ENCODE data around the gene TRNAU1AP. TPM values are rescaled to one million over a fixed set of nuclear protein-coding genes. Genes with fewer than 3 reads are reported as not detected.

The TRNAU1AP gene
- total and polyA plus RNA-seq, 10 of the 15 experiments (the other 5 are each of a cell fraction or from before 2014, with no cell fraction given): 24.3 to 67.0 (median 31.8) TPM

DNA sequence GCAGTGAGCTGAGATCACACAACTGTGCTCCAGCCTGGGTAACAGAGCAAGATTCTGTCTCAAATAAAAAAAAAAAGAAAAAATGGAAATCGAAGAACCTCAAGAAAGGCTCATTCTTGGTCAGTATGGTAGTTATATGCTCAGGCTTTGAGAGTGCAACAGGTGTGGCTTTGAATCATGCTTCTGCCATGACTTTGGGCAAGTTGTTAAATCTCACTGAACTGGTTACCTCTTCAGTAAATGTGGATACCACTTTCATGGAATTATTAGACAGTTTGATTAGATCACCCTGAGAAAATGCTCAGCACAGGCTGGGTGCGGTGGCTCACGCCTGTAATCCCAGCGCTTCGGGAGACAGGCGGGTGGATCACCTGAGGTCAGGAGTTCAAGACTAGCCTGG, 12.8 kb downstream of the TRNAU1AP start (continued):
- TF ChIP-seq, protein P1, sequence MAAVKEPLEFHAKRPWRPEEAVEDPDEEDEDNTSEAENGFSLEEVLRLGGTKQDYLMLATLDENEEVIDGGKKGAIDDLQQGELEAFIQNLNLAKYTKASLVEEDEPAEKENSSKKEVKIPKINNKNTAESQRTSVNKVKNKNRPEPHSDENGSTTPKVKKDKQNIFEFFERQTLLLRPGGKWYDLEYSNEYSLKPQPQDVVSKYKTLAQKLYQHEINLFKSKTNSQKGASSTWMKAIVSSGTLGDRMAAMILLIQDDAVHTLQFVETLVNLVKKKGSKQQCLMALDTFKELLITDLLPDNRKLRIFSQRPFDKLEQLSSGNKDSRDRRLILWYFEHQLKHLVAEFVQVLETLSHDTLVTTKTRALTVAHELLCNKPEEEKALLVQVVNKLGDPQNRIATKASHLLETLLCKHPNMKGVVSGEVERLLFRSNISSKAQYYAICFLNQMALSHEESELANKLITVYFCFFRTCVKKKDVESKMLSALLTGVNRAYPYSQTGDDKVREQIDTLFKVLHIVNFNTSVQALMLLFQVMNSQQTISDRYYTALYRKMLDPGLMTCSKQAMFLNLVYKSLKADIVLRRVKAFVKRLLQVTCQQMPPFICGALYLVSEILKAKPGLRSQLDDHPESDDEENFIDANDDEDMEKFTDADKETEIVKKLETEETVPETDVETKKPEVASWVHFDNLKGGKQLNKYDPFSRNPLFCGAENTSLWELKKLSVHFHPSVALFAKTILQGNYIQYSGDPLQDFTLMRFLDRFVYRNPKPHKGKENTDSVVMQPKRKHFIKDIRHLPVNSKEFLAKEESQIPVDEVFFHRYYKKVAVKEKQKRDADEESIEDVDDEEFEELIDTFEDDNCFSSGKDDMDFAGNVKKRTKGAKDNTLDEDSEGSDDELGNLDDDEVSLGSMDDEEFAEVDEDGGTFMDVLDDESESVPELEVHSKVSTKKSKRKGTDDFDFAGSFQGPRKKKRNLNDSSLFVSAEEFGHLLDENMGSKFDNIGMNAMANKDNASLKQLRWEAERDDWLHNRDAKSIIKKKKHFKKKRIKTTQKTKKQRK (IDR thresholded peaks at IDR 0.05; ENCODE audit: low read depth, low read length): no peak
- TF ChIP-seq, protein P2, sequence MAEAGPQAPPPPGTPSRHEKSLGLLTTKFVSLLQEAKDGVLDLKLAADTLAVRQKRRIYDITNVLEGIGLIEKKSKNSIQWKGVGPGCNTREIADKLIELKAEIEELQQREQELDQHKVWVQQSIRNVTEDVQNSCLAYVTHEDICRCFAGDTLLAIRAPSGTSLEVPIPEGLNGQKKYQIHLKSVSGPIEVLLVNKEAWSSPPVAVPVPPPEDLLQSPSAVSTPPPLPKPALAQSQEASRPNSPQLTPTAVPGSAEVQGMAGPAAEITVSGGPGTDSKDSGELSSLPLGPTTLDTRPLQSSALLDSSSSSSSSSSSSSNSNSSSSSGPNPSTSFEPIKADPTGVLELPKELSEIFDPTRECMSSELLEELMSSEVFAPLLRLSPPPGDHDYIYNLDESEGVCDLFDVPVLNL (IDR thresholded peaks at IDR 0.05; ENCODE audit: low read depth, low read length): no peak
- TF ChIP-seq PML (IDR thresholded peaks at IDR 0.05; ENCODE audit: low read length) (no peak), IKZF1 (conservative IDR thresholded peaks at IDR 0.05) (no peak), NFYB (IDR thresholded peaks at IDR 0.05; ENCODE audit: insufficient read depth, low read depth, low read length) (no peak)

DNA sequence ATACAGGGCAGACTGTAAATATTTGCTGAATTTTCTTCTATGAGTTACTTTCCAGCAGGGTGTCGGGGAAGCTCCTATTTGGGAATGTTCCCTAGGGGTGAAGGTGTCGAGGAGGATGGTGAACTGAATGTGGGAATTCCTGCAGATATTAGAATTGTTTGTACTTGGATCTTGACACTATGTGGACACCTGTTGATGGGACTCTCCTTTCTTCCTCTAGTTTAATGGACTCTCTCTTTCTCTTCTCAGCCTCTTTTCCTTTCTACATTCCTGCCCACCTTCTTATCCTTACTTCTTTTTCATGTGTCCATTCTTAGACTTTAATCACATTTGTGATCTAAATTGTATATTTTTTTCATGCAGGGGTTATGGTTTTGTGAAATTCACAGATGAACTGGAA, 14.0 kb downstream of the TRNAU1AP start:
- no TSS peak for BruUV-seq (replicated peaks)
- no peak overlapping the region for H3K4me2 ChIP-seq (ENCODE audit: control insufficient read depth, insufficient read depth)
- no peaks in the 10 kb centered on the region for H3K9me3 ChIP-seq (replicated peaks; ENCODE audit: control insufficient read depth, insufficient read depth, low read length)
- no peak overlapping the region for H2AFZ ChIP-seq (ENCODE audit: control insufficient read depth, low read depth, low read length)
- 100% methylated on average over 2 of the region's 2 CpGs for WGBS (ENCODE audit: insufficient coverage, insufficient replicate concordance, low lambda C conversion rate, missing lambda C conversion rate)
- no peak overlapping the region for H3K27ac ChIP-seq (ENCODE audit: control insufficient read depth, insufficient read depth)
- no peak for DNase-seq (ENCODE audit: low read depth, low spot score)
- SMC1A ChIA-PET (ENCODE audit: uncharacterized antibody, unreplicated experiment): interaction anchor here (0.7 kb wide), 1 partner anchor 20 kb away, joined by 3 read pairs; no protein-coding TSS in a partner anchor
- POLR2A ChIA-PET: interaction anchor here (0.6 to 1.2 kb wide), 5 partner anchors 9 to 237 kb away, joined by 3 to 7 read pairs (median 4); no protein-coding TSS in a partner anchor
- H3K36me3 ChIP-seq (ENCODE audit: control insufficient read depth in 2 of 2, insufficient read depth in 2 of 2, low read length in 1 of 2): peaks cover 9 to 22% of the 10 kb centered on the region in 2 experiments; a peak in 3 of 4 replicates
- in situ Hi-C loops (cut with MboI) (no loop called here), intact Hi-C loops (cut with micrococcal nuclease; ENCODE audit: unreplicated experiment) (no loop called here)
- no peak for TF ChIP-seq POU2F2 (IDR thresholded peaks at IDR 0.05; ENCODE audit: borderline replicate concordance, low read depth, low read length)
- TF ChIP-seq KDM1A (IDR thresholded peaks at IDR 0.05; ENCODE audit: borderline replicate concordance): no peak
- no peak overlapping the region for H3K4me3 ChIP-seq
- H4K20me1 ChIP-seq (ENCODE audit: control insufficient read depth, insufficient read depth): no peaks in the 10 kb centered on the region
- no peak overlapping the region for H3K9ac ChIP-seq (ENCODE audit: control insufficient read depth, insufficient read depth, low read length)
- no peaks in the 10 kb centered on the region for H3K4me1 ChIP-seq (ENCODE audit: control insufficient read depth, insufficient read depth, low read length)
- no peak for FAIRE-seq
- H3K79me2 ChIP-seq (ENCODE audit: control insufficient read depth, insufficient read depth, low read length): no peaks in the 10 kb centered on the region
- H3K27me3 ChIP-seq (replicated peaks in 1 of 2; ENCODE audit: control insufficient read depth in 2 of 2, insufficient read depth in 2 of 2, low read length in 1 of 2): no peaks in the 10 kb centered on the region
- RAD21 ChIA-PET (ENCODE audit: unreplicated experiment): no interaction called here
- CTCF ChIA-PET: interaction anchor here (1.3 kb wide), 1 partner anchor 13 kb away, joined by 4 read pairs; no protein-coding TSS in a partner anchor
- ATAC-seq: no peak

Data from GM12878 (cell line).